Measurements from ENCODE around the gene CCK. TPM values are rescaled to one million over a fixed set of nuclear protein-coding genes. Genes with fewer than 3 reads are reported as not detected.

Gene CCK
- total RNA-seq = 1.1 and 2.7 TPM in 2 replicates

- H3K4me3 ChIP-seq (ENCODE audit: low read depth, low read length) = no peak within 1 kb of the TSS
- peaks cover 28% of the 10 kb centered on the region for H3K27me3 ChIP-seq (ENCODE audit: control insufficient read depth, insufficient read depth, low read length)
- no peak for TF ChIP-seq CTCF (IDR thresholded peaks at IDR 0.05; ENCODE audit: insufficient read depth, low read length, severe bottlenecking)
- FAIRE-seq (no peak), DNase-seq (ENCODE audit: low read depth) (no peak)
- H3K36me3 ChIP-seq (ENCODE audit: control insufficient read depth, insufficient read depth, low read length) = no peaks in the 10 kb centered on the region
Measured at GRCh38 chr3:42266085-42266484, at the start of gene CCK. Gene CCK (minus strand): TSS chr3:42266185. CDS start chr3:42263630, 2,555 bp downstream.

- DNase-seq (ENCODE audit: low read depth) (no peak), FAIRE-seq (no peak)
- H3K27me3 ChIP-seq (ENCODE audit: control insufficient read depth, insufficient read depth, low read length) = no peaks in the 10 kb centered on the region
- H3K36me3 ChIP-seq (ENCODE audit: control insufficient read depth, insufficient read depth, low read length) = no peaks in the 10 kb centered on the region
- no peak overlapping the region for H3K4me3 ChIP-seq (ENCODE audit: low read depth, low read length)
- TF ChIP-seq CTCF (IDR thresholded peaks at IDR 0.05; ENCODE audit: insufficient read depth, low read length, severe bottlenecking) = no peak
Measured at GRCh38 chr3:42314411-42314810, 48.4 kb upstream of the CCK start.

GRCh38 chr3:42308651-42309050 is 42.7 kb upstream of the CCK start:
- H3K4me3 ChIP-seq (ENCODE audit: low read depth, low read length) = no peak overlapping the region
- no peaks in the 10 kb centered on the region for H3K27me3 ChIP-seq (ENCODE audit: control insufficient read depth, insufficient read depth, low read length)
- DNase-seq (ENCODE audit: low read depth) (peak; percentile 29), FAIRE-seq (no peak)
- no peak for TF ChIP-seq CTCF (IDR thresholded peaks at IDR 0.05; ENCODE audit: insufficient read depth, low read length, severe bottlenecking)
- H3K36me3 ChIP-seq (ENCODE audit: control insufficient read depth, insufficient read depth, low read length) = no peaks in the 10 kb centered on the region

- Histone ChIP-seq H3K36me3 (ENCODE audit: control insufficient read depth, insufficient read depth, low read length) (no peaks in the 10 kb centered on the region), H3K27me3 (ENCODE audit: control insufficient read depth, insufficient read depth, low read length) (no peaks in the 10 kb centered on the region), H3K4me3 (ENCODE audit: low read depth, low read length) (no peak overlapping the region)
- FAIRE-seq (no peak), DNase-seq (ENCODE audit: low read depth) (no peak)
- no peak for TF ChIP-seq CTCF (IDR thresholded peaks at IDR 0.05; ENCODE audit: insufficient read depth, low read length, severe bottlenecking)
Measured at GRCh38 chr3:42306499-42306898, 40.5 kb upstream of the CCK start.

GRCh38 chr3:42302924-42303634 is 37.1 kb upstream of the CCK start:
- H3K4me3 ChIP-seq (ENCODE audit: low read depth, low read length) = no peak overlapping the region
- no peak for TF ChIP-seq CTCF (IDR thresholded peaks at IDR 0.05; ENCODE audit: insufficient read depth, low read length, severe bottlenecking)
- FAIRE-seq (no peak), DNase-seq (ENCODE audit: low read depth) (no peak)
- H3K36me3 ChIP-seq (ENCODE audit: control insufficient read depth, insufficient read depth, low read length) = no peaks in the 10 kb centered on the region
- no peaks in the 10 kb centered on the region for H3K27me3 ChIP-seq (ENCODE audit: control insufficient read depth, insufficient read depth, low read length)
